Erythroblast (primary cell): ENCODE measurements around the gene NDUFA6.
"Not testable (repeated sequence)": the region's sequence is repeated elsewhere in the genome, so short reads cannot be mapped to it uniquely, and the experiment has no call there.

Experiments
- GATA1 ChIP-seq: IDR thresholded peaks from 2 replicates; pipeline ENCODE4 v1.6.1; 2011; ENCODE audit warnings: low read depth, mild to moderate bottlenecking, control low read depth, low read length, moderate library complexity
- POLR2A ChIP-seq: IDR thresholded peaks from 2 replicates; pipeline ENCODE4 v1.6.1; 2011; ENCODE audit warnings: mild to moderate bottlenecking, low read length

DNA sequence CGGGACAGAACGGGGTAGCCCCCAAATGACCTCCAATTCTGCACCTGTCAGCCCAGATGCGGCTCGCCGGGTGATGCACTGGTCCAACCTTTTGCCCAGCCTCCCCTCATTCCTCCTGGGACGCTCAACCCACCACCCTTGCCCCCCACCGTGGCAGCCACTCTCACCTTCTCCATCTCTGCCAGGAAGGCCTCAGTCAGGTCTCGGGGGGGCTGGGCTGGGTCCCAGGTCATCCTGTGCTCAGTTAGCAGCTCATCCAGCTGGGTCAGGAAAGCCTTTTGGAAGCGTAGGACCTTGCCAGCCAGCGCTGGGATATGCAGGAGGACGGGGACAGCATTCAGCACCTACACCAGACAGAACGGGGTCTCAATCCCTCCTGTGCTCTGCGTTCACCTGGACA, 37.4 kb upstream of the NDUFA6 start:
- not testable (repeated sequence) for TF ChIP-seq POLR2A, GATA1
